Astrocyte (in vitro differentiated cells and primary cell): ENCODE results near the gene NKG7. TPM values are rescaled to one million over a fixed set of nuclear protein-coding genes. Genes with fewer than 3 reads are reported as not detected.
A peak's percentile ranks its signal among the peaks of the same experiment; 100 is the strongest.

Source experiments
- DNase-seq: peaks from one replicate; pipeline ENCODE4 v3.0.0-alpha.2; 2010; ENCODE audit warnings: low read depth
- FAIRE-seq: peaks from 2 replicates; lab custom pipeline; 2011; peaks lifted over from hg19 to GRCh38; lab: Jason Lieb, UNC
- H2AFZ ChIP-seq: 2 replicates; pipeline ENCODE4 v1.6.0; 2012; ENCODE audit warnings: low read depth, low read length, inconsistent platforms
- H3K27ac ChIP-seq: 2 replicates; pipeline ENCODE4 v1.5.1; 2011; ENCODE audit warnings: low read depth, low read length, inconsistent platforms
- H3K27me3 ChIP-seq: 2 replicates; pipeline ENCODE4 v1.6.0; 2011; ENCODE audit warnings: low read length, inconsistent platforms; ENCODE audit not compliant: insufficient read depth
- H3K36me3 ChIP-seq: 2 replicates; pipeline ENCODE4 v1.5.1; 2011; ENCODE audit warnings: low read length, inconsistent platforms; ENCODE audit not compliant: insufficient read depth
- H3K4me1 ChIP-seq: 2 replicates; pipeline ENCODE4 v1.5.1; 2011; ENCODE audit warnings: low read length, inconsistent platforms; ENCODE audit not compliant: insufficient read depth
- H3K4me2 ChIP-seq: 2 replicates; pipeline ENCODE4 v1.6.0; 2012; ENCODE audit warnings: low read length, inconsistent platforms
- H3K4me3 ChIP-seq: 2 replicates; pipeline ENCODE4 v1.5.1; 2011; ENCODE audit warnings: low read depth, mild to moderate bottlenecking, low read length, inconsistent platforms; ENCODE audit not compliant: insufficient read depth
- H3K79me2 ChIP-seq: 2 replicates; pipeline ENCODE4 v1.6.0; 2012; ENCODE audit warnings: mild to moderate bottlenecking, low read length, inconsistent platforms; ENCODE audit not compliant: insufficient read depth
- H3K9ac ChIP-seq: 2 replicates; pipeline ENCODE4 v1.6.0; 2012; ENCODE audit warnings: mild to moderate bottlenecking, low read length, inconsistent platforms
- H3K9me3 ChIP-seq: 2 replicates; pipeline ENCODE4 v1.5.1; 2012; ENCODE audit warnings: low read depth, mild to moderate bottlenecking, low read length, inconsistent platforms; ENCODE audit not compliant: insufficient read depth
- H4K20me1 ChIP-seq: 2 replicates; pipeline ENCODE4 v1.6.0; 2012; ENCODE audit warnings: low read length, inconsistent platforms; ENCODE audit not compliant: insufficient read depth
- H3K27ac Mint-ChIP-seq: one replicate; pipeline ENCODE4 v1.8.0; 2021; ENCODE audit warnings: mild to moderate bottlenecking, mixed read lengths; ENCODE audit not compliant: unreplicated experiment
- H3K27me3 Mint-ChIP-seq: one replicate; pipeline ENCODE4 v1.8.0; 2021; ENCODE audit warnings: low read depth, mixed read lengths; ENCODE audit not compliant: unreplicated experiment
- H3K36me3 Mint-ChIP-seq: one replicate; pipeline ENCODE4 v1.8.0; 2021; ENCODE audit warnings: low read depth, mixed read lengths; ENCODE audit not compliant: unreplicated experiment
- H3K4me1 Mint-ChIP-seq: one replicate; pipeline ENCODE4 v1.8.0; 2021; ENCODE audit warnings: low read depth, mixed read lengths; ENCODE audit not compliant: unreplicated experiment
- H3K4me3 Mint-ChIP-seq: one replicate; pipeline ENCODE4 v1.8.0; 2021; ENCODE audit warnings: mild to moderate bottlenecking, moderate library complexity, mixed read lengths; ENCODE audit not compliant: unreplicated experiment
- H3K9me3 Mint-ChIP-seq: one replicate; pipeline ENCODE4 v1.8.0; 2021; ENCODE audit warnings: mild to moderate bottlenecking, mixed read lengths; ENCODE audit not compliant: unreplicated experiment
- EZH2 ChIP-seq: IDR thresholded peaks from 2 replicates; pipeline ENCODE4 v1.6.1; 2012; ENCODE audit warnings: mild to moderate bottlenecking, low read length, inconsistent platforms; ENCODE audit not compliant: insufficient read depth
- total RNA-seq: library from RNA; stranded (reverse); gene quantifications from 2 replicates; pipeline ENCODE4 v1.2.1, GENCODE V29; 2021
- TF ChIP-seq, protein P1 (sequence below): IDR thresholded peaks from 2 replicates; pipeline ENCODE4 v1.5.1; 2011; ENCODE audit warnings: low read depth, mild to moderate bottlenecking, inconsistent platforms, low read length, moderate library complexity; ENCODE audit not compliant: insufficient read depth

Gene NKG7
- total RNA-seq, 1 donor from 2014 or later, result not detected

DNA sequence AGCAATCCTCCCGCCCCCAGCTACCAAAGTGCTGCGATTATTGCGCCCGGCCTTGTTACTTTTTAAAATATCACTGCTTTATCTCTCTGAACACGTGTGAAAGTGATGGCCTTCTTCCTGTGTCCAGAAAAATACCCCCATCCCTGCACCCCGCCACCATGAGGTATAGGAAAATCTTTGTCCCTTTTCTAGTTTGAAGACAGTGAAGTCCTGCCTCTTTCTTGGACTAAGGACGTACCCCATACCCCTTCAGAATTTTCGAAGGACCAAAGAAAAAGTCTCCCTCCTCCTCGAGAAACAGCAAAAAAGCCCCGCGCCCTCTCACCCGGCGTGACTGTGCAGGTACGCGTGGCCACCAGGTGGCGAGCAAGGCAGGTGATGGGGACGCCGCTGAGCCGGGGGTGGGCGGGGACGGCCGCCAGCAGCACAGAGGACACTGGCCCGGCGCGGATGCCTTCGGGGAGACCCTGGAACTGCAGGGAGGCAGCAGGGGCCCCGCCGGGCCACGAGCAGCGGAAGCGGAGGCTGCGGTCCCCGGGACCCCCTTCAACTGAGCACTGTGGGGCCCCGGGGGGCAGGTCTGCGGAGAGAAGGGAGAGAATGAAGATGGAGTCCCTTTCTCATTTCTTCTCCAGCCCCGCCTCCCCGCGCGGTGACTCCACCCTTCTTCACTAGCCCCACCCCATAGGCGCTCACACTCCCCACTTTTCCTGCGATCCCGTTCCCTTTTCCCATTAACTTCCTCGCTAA lies 33.7 kb downstream of the NKG7 start:
- H3K4me1 Mint-ChIP-seq, result no peaks in the 10 kb centered on the region
- peaks cover 7% of the 10 kb centered on the region for H3K36me3 Mint-ChIP-seq
- H3K9me3 ChIP-seq, result no peaks in the 10 kb centered on the region
- TF ChIP-seq, protein P1, sequence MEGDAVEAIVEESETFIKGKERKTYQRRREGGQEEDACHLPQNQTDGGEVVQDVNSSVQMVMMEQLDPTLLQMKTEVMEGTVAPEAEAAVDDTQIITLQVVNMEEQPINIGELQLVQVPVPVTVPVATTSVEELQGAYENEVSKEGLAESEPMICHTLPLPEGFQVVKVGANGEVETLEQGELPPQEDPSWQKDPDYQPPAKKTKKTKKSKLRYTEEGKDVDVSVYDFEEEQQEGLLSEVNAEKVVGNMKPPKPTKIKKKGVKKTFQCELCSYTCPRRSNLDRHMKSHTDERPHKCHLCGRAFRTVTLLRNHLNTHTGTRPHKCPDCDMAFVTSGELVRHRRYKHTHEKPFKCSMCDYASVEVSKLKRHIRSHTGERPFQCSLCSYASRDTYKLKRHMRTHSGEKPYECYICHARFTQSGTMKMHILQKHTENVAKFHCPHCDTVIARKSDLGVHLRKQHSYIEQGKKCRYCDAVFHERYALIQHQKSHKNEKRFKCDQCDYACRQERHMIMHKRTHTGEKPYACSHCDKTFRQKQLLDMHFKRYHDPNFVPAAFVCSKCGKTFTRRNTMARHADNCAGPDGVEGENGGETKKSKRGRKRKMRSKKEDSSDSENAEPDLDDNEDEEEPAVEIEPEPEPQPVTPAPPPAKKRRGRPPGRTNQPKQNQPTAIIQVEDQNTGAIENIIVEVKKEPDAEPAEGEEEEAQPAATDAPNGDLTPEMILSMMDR, result peak; percentile 38
- TF ChIP-seq EZH2, result no peak
- peak overlapping the region; percentile 54 for H3K4me3 ChIP-seq
- H3K9me3 Mint-ChIP-seq, result no peaks in the 10 kb centered on the region
- peak overlapping the region; percentile 78 for H3K27ac Mint-ChIP-seq
- H2AFZ ChIP-seq, result peak overlapping the region; percentile 54
- no peaks in the 10 kb centered on the region for H3K27me3 ChIP-seq
- H3K79me2 ChIP-seq, result no peaks in the 10 kb centered on the region
- H3K4me1 ChIP-seq, result peaks cover 3% of the 10 kb centered on the region
- no peaks in the 10 kb centered on the region for H4K20me1 ChIP-seq
- H3K36me3 ChIP-seq, result no peaks in the 10 kb centered on the region
- H3K4me2 ChIP-seq, result peak overlapping the region; percentile 83
- no peak overlapping the region for H3K9ac ChIP-seq
- DNase-seq (peak; percentile 47), FAIRE-seq (no peak)
- H3K27me3 Mint-ChIP-seq, result peaks cover 15% of the 10 kb centered on the region
- H3K27ac ChIP-seq, result no peak overlapping the region
- H3K4me3 Mint-ChIP-seq, result peak overlapping the region; percentile 94

DNA sequence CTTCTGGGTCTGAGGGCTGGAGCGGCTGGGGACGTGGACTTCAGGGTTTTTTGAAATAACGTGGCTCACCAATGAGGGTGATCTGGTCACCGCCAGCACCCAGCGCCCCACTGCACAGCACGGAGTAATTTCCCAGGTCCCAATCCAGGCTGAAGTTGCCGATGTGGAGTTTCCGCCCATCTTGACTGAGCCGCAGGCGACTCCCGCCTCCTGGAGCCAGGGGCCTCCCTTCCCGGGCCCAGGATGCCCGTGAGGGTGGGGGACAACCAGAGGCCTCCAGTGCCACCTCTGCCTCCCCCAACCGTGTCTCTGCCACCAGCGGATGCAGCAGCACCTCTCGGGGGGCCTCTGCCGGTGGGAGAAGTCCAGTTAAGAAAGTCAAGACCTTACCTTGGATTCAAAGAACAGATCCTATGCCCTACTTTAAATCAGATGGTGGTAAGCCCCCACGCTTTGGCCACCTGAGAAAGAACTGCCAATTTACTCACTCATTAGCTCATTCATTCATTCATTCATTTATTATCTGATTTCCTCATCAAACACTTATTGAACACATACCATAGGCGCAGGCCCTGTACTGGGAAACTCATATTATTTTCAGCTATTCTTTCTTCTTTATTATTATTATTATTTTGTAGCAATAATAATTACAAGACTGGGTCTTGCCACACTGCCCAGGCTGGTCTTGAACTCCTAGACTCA lies 34.4 kb downstream of the NKG7 start:
- Mint-ChIP-seq H3K36me3 (peaks cover 10% of the 10 kb centered on the region), H3K9me3 (no peaks in the 10 kb centered on the region), H3K4me1 (no peaks in the 10 kb centered on the region), H3K4me3 (peak overlapping the region; percentile 94), H3K27ac (no peak overlapping the region), H3K27me3 (peaks cover 15% of the 10 kb centered on the region)
- Histone ChIP-seq H3K79me2 (no peaks in the 10 kb centered on the region), H3K27me3 (no peaks in the 10 kb centered on the region), H3K9ac (no peak overlapping the region), H3K27ac (no peak overlapping the region), H3K36me3 (no peaks in the 10 kb centered on the region), H3K4me2 (peak overlapping the region; percentile 83), H3K4me1 (peaks cover 3% of the 10 kb centered on the region), H2AFZ (no peak overlapping the region), H3K4me3 (no peak overlapping the region), H4K20me1 (no peaks in the 10 kb centered on the region), H3K9me3 (no peaks in the 10 kb centered on the region)
- DNase-seq (no peak), FAIRE-seq (no peak)
- TF ChIP-seq EZH2, result no peak
- TF ChIP-seq, protein P1, result no peak
